Measurements from ENCODE around the gene SLC25A12.
"Not testable (repeated sequence)": the region's sequence is repeated elsewhere in the genome, so short reads cannot be mapped to it uniquely, and the experiment has no call there.

The SLC25A12 gene

GRCh38 chr2:171813126-171813525 lies 80.9 kb downstream of the SLC25A12 start:
- TF ChIP-seq, protein P1, sequence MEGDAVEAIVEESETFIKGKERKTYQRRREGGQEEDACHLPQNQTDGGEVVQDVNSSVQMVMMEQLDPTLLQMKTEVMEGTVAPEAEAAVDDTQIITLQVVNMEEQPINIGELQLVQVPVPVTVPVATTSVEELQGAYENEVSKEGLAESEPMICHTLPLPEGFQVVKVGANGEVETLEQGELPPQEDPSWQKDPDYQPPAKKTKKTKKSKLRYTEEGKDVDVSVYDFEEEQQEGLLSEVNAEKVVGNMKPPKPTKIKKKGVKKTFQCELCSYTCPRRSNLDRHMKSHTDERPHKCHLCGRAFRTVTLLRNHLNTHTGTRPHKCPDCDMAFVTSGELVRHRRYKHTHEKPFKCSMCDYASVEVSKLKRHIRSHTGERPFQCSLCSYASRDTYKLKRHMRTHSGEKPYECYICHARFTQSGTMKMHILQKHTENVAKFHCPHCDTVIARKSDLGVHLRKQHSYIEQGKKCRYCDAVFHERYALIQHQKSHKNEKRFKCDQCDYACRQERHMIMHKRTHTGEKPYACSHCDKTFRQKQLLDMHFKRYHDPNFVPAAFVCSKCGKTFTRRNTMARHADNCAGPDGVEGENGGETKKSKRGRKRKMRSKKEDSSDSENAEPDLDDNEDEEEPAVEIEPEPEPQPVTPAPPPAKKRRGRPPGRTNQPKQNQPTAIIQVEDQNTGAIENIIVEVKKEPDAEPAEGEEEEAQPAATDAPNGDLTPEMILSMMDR (IDR thresholded peaks at IDR 0.05; ENCODE audit: low read depth, low read length) = no peak
- H3K4me3 ChIP-seq (ENCODE audit: low read depth, low read length) = no peak overlapping the region

GRCh38 chr2:171811245-171811628 lies 82.8 kb downstream of the SLC25A12 start:
- H3K36me3 ChIP-seq = peaks cover 9% of the 10 kb centered on the region; the same call in 1 of the 2 replicates
- no peaks in the 10 kb centered on the region for H3K27me3 ChIP-seq (ENCODE audit: insufficient read depth, low read depth, severe bottlenecking)
- no peak overlapping the region for H3K27ac ChIP-seq
- no peak overlapping the region for H3K4me3 ChIP-seq (ENCODE audit: low read depth, low read length)
- TF ChIP-seq, protein P1 (IDR thresholded peaks at IDR 0.05; ENCODE audit: low read depth, low read length) = no peak
- DNase-seq = no peak
- no peaks in the 10 kb centered on the region for H3K9me3 ChIP-seq (ENCODE audit: severe bottlenecking)

More at GRCh38 chr2:171813126-171813525, 80.9 kb downstream of the SLC25A12 start:
- peak overlapping the region; percentile 23; the same call in 1 of the 2 replicates for H3K27ac ChIP-seq
- 0 out of 2 replicates have a peak, but pooled peaks cover 3% of the 10 kb centered on the region for H3K36me3 ChIP-seq
- no peaks in the 10 kb centered on the region for H3K27me3 ChIP-seq (ENCODE audit: insufficient read depth, low read depth, severe bottlenecking)
- no peak for DNase-seq
- no peaks in the 10 kb centered on the region for H3K9me3 ChIP-seq (ENCODE audit: severe bottlenecking)

DNA sequence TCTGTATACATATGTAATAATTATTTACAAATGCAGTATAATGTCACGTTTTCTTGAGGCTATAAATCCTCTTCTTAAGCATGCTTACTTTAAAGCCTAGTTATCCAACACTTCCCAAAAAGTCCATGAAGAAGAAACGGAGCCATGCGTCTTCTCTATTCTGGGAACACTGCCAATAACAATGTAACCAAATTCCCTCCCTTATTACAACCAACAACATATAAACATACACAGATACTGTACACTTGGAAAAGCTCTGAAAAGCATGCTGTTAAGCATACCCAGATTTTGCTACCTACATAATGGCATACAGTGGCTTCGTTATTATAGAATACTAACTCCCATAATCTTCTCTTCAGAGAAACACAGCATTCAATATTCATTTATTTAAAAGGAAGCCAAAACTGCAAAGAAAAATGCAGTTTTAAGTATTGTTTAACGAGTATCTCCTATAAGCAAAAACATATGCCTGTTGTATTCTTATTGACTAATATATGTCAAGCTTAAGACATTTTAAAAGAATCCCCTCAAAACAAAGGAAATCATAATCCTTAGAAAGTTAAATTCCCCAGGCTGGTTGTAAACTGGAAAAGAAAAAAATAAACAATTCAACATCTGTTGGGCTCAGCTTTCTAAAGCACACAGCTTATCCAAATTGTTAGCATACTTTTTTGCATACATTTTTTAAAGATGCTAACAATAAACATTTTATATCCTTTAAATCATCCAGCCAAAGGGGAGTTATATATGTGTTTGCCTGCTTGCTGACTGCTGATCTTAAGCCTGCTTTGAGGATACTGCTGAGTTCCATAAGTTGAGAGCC lies 83.4 kb downstream of the SLC25A12 start:
- no peak overlapping the region for H3K27ac ChIP-seq
- no peaks in the 10 kb centered on the region for H3K27me3 ChIP-seq (ENCODE audit: insufficient read depth, low read depth, severe bottlenecking)
- no peaks in the 10 kb centered on the region for H3K9me3 ChIP-seq (ENCODE audit: severe bottlenecking)
- H3K4me3 ChIP-seq (ENCODE audit: low read depth, low read length) = no peak overlapping the region
- no peak for DNase-seq
- peaks cover 10% of the 10 kb centered on the region for H3K36me3 ChIP-seq
- TF ChIP-seq, protein P1 (IDR thresholded peaks at IDR 0.05; ENCODE audit: low read depth, low read length) = no peak

DNA sequence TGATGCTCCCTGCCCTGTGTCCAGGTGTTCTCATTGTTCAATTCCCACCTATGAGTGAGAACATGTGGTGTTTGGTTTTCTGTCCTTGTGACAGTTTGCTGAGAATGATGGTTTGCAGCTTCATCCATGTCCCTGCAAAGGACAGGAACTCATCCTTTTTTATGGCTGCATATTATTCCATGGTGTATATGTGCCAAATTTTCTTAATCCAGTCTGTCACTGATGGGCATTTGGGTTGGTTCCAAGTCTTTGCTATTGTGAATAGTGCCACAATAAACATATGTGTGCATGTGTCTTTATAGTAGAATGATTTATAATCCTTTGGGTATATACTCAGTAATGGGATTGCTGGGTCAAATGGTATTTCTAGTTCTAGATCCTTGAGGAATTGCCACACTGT lies 85.2 kb downstream of the SLC25A12 start:
- not testable (repeated sequence) for H3K4me3 ChIP-seq (ENCODE audit: low read depth, low read length); DNase-seq; H3K27me3 ChIP-seq (ENCODE audit: insufficient read depth, low read depth, severe bottlenecking); H3K27ac ChIP-seq; H3K9me3 ChIP-seq (ENCODE audit: severe bottlenecking)
- H3K36me3 ChIP-seq = peaks cover 15% of the 10 kb centered on the region

DNA sequence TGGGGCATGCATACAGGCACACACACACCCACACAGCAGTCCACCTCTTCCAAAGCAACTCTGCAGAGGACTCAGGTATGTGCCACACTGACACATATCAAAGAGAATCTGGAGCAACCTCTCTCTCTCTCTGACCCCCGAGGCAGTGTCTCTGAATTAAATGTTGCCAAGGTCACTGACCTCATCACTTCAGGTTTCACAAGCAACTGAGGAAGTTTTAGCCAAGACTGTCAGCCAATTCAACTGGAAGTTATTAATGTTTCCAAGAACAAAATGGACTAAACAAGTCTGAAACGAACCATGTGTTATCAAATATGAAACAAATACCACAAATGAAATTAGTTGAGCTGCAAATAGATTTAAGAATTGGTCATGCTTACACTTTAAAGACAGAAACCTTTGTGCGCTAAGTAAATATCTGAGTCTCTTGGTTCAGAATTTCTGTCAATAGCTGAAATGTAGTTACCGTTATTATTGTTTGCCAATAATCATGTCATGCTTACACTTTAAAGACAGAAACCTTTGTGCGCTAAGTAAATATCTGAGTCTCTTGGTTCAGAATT lies 86.1 kb downstream of the SLC25A12 start:
- TF ChIP-seq, protein P1 (IDR thresholded peaks at IDR 0.05; ENCODE audit: low read depth, low read length) = no peak
- peaks cover 15% of the 10 kb centered on the region for H3K36me3 ChIP-seq
- H3K27me3 ChIP-seq (ENCODE audit: insufficient read depth, low read depth, severe bottlenecking) = no peaks in the 10 kb centered on the region
- H3K27ac ChIP-seq = no peak overlapping the region
- H3K9me3 ChIP-seq (ENCODE audit: severe bottlenecking) = no peaks in the 10 kb centered on the region
- DNase-seq = no peak
- H3K4me3 ChIP-seq (ENCODE audit: low read depth, low read length) = no peak overlapping the region

GRCh38 chr2:171807119-171807518 lies 86.9 kb downstream of the SLC25A12 start:
- H3K27me3 ChIP-seq (ENCODE audit: insufficient read depth, low read depth, severe bottlenecking) = no peaks in the 10 kb centered on the region
- TF ChIP-seq, protein P1 (IDR thresholded peaks at IDR 0.05; ENCODE audit: low read depth, low read length) = no peak
- no peak overlapping the region for H3K27ac ChIP-seq
- no peak for DNase-seq
- peaks cover 15% of the 10 kb centered on the region for H3K36me3 ChIP-seq
- no peak overlapping the region for H3K4me3 ChIP-seq (ENCODE audit: low read depth, low read length)
- H3K9me3 ChIP-seq (ENCODE audit: severe bottlenecking) = no peaks in the 10 kb centered on the region
